Measurements from ENCODE around the gene HKDC1.

The HKDC1 gene

DNA sequence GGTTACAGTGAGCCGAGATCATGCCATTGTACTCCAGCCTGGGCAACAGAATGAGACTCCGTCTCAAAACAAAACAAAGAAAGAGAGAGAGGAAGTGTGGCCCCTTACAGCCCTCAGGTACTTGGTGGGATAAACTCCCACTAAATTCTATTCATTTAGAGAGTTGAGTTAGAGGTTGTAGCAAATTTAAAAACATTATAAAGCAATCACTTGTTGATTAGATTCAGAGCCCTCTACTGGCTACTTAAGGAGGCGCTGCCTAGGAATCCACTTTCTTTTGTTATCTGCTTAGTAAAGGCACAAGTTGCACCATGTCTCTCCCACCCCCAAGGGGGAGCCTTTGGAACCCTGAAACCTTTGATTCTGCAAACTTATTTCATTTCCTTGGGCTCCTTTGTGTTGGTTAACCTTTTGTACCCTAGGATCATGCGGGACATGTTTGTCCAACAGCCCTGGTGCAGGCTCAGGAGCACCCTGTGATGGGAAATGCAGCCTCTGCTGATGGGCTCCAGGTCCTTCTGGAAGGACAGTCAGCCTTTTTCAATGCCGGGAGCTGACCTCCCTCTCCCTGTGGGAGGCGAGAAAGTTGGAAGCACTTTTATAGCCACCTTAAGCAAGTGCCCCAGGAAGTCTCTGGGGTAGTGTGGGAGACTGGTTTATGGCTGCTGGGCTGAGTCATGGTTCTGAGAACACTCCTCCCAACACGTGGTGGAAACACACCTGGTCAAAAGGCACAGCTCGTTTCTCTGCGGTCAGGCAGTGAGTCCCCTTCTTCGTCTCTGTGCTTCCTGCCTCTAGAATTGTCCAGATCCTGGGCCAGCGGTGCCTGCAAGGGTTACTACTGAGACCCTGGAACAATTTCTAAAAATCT lies 2.3 kb downstream of the HKDC1 start:
- Histone ChIP-seq H3K27ac (peak overlapping the region in 8 of 11 experiments; percentile 14 to 48 (median 30); a peak in 10 of 22 replicates), H3K9ac (peak overlapping the region in 7 of 11 experiments; percentile 1 to 58 (median 34); a peak in 10 of 22 replicates), H3K36me3 (no peaks in the 10 kb centered on the region), H3K4me1 (peaks cover 28 to 36% (median 32%) of the 10 kb centered on the region in 10 experiments), H3K4me3 (peak overlapping the region in 2 of 10 experiments; percentile 3 to 5; a peak in 1 of 20 replicates), H3K9me3 (replicated peaks in 1 of 11) (no peaks in the 10 kb centered on the region), H3K4me2 (peak overlapping the region; percentile 62 to 86 (median 75)), H4K20me1 (no peaks in the 10 kb centered on the region), H3K27me3 (no peaks in the 10 kb centered on the region)
- no peak for TF ChIP-seq Cebpa-rat (IDR thresholded peaks at IDR 0.05)

DNA sequence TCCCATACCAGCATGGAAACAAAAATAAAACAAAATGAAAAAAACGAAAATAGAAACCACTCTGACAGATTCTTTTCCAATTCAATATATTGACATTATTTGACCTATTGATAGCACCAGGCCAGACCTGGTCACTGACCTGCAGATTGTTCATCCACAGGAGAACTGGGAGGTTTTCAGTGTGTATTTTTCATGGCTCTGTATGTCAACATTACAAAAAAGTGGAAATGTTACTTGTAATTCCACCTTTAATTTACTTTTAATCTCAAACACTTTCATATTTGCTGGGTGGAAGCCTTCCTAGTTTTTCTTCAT lies 2.9 kb downstream of the HKDC1 start:
- Histone ChIP-seq H3K27me3 (no peaks in the 10 kb centered on the region), H3K27ac (peak overlapping the region in 8 of 11 experiments; percentile 14 to 48 (median 30); a peak in 9 of 22 replicates), H3K9ac (peak overlapping the region in 5 of 11 experiments; percentile 5 to 58 (median 34); a peak in 6 of 22 replicates), H3K4me2 (peak overlapping the region; percentile 62 to 86 (median 75); a peak in 21 of 22 replicates), H3K4me1 (peaks cover 31 to 40% (median 38%) of the 10 kb centered on the region in 10 experiments), H3K4me3 (no peak overlapping the region), H4K20me1 (no peaks in the 10 kb centered on the region), H3K36me3 (no peaks in the 10 kb centered on the region), H3K9me3 (replicated peaks in 1 of 11) (no peaks in the 10 kb centered on the region)
- no peak for TF ChIP-seq Cebpa-rat (IDR thresholded peaks at IDR 0.05)

DNA sequence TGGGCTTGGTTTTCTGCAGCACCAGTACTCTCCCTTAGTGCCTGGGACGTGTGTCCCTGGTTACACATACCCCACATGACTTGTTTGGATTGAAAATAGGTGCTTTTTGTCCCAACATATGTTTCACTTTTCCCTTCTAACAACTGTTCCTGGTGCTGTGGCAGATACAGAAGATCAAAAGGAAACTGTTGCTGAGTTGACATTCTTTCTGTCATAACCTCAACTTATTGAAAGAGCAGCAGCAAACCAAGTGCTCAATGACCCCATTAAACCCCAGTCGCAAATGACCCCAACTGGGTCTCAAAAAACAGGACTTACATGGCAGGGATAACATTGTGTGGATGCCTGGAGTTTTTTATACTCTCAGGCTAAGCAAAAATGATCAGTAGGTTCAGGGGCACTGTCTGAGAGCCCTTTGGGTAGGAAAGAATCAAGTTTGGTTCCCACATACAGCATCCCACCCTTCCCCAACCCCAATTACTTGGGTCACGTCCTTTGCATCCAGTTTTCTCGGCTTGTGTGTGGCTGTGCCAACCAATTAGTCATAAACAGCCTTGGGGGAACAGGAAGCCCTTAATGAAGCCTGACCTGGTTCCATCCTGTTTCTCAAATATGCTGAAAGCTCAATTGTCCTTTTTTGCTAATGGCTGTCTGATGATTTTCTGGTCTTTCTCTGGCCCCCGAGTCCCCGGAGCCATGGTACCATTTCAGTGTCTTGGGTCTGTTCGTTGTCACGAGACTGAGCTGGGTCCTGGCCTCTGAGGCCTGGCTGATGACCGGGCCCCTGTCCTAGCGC lies 4.9 kb downstream of the HKDC1 start:
- Histone ChIP-seq H3K36me3 (no peaks in the 10 kb centered on the region), H3K4me2 (peak overlapping the region; percentile 15 to 68 (median 49); a peak in 20 of 22 replicates), H3K27me3 (no peaks in the 10 kb centered on the region), H3K9ac (no peak overlapping the region), H3K4me1 (peaks cover 49 to 61% (median 57%) of the 10 kb centered on the region in 10 experiments), H4K20me1 (no peaks in the 10 kb centered on the region), H3K27ac (peak overlapping the region in 5 of 11 experiments; percentile 14 to 41 (median 23); a peak in 8 of 22 replicates), H3K4me3 (no peak overlapping the region), H3K9me3 (replicated peaks in 1 of 11) (no peaks in the 10 kb centered on the region)
- no peak for TF ChIP-seq Cebpa-rat (IDR thresholded peaks at IDR 0.05)

DNA sequence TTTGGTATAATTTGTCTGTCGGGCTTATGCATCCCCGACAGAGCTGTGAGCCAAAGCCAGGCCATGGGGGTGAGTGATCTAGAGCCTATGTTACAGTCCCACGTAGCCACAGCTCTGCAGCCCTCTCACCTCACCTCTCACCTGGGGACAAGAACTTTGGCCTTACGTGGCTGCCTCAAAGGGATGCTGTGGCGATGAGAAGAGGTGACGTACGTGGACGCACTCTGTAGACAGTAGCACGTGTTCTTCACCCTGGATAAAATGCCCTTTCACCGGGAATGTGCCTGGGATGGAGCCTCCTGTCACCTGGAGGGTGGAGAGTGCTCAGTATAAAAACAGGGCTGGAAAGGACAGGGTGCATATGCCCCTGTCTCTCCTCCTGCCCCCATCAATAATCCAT lies 5.5 kb downstream of the HKDC1 start:
- H4K20me1 ChIP-seq = no peaks in the 10 kb centered on the region
- H3K27me3 ChIP-seq = no peaks in the 10 kb centered on the region
- no peak overlapping the region for H3K4me3 ChIP-seq
- no peak for TF ChIP-seq Cebpa-rat (IDR thresholded peaks at IDR 0.05)
- peak overlapping the region; percentile 15 to 68 (median 49); a peak in 19 of 22 replicates for H3K4me2 ChIP-seq
- no peaks in the 10 kb centered on the region for H3K36me3 ChIP-seq
- no peaks in the 10 kb centered on the region for H3K9me3 ChIP-seq (replicated peaks in 1 of 11)
- peak overlapping the region in 5 of 11 experiments; percentile 14 to 41 (median 23); a peak in 7 of 22 replicates for H3K27ac ChIP-seq
- no peak overlapping the region for H3K9ac ChIP-seq
- peaks cover 49 to 63% (median 58%) of the 10 kb centered on the region in 10 experiments for H3K4me1 ChIP-seq

DNA sequence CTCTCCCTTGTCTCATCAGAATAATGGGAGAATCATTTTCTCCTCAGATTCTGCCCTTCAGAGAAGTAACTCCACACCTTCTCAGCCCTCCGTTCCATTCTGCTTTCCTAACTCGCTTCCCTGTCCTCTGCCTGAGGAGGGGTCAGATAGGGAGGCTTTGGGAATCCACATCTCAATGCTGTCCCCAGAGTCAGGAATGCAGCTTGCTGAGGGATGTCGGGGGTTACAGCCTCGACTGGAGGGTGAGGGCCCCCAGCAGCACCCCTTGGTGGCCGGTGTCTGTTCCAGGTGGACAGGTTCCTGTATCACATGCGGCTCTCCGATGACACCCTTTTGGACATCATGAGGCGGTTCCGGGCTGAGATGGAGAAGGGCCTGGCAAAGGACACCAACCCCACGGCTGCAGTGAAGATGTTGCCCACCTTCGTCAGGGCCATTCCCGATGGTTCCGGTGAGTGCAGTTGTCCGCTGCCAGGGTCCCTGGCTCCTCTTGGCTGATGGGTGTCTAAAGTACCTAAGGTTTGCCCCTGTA lies 6.9 kb downstream of the HKDC1 start:
- peaks cover 49 to 60% (median 52%) of the 10 kb centered on the region in 10 experiments for H3K4me1 ChIP-seq
- H3K27me3 ChIP-seq = no peaks in the 10 kb centered on the region
- no peak for TF ChIP-seq Cebpa-rat (IDR thresholded peaks at IDR 0.05)
- H3K4me2 ChIP-seq = no peak overlapping the region; a peak in 1 of 22 replicates
- no peaks in the 10 kb centered on the region for H3K9me3 ChIP-seq (replicated peaks in 1 of 11)
- H3K4me3 ChIP-seq = no peak overlapping the region
- H4K20me1 ChIP-seq = no peaks in the 10 kb centered on the region
- H3K36me3 ChIP-seq = no peaks in the 10 kb centered on the region
- no peak overlapping the region for H3K9ac ChIP-seq
- H3K27ac ChIP-seq = no peak overlapping the region

DNA sequence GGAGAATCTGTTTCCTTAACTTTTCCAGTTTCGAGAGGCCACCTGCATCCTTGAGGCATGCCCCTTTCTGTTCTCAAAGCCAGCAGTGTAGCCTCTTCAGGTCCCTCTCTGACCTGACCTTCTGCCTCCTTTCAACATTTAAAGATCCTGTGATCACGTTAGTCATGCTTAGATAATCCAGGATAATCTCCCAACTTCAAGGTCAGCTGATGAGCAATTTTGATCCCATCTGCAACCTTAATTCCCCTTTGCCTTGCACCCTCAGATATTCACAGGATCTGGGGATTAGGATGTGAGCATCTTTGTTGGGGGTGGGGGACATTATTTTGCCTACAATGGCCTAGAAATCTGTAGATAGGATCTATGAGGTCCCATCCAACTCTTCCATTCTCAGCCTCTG lies 8.0 kb downstream of the HKDC1 start:
- Histone ChIP-seq H3K4me3 (peak overlapping the region in 2 of 10 experiments; percentile 50 to 55; a peak in 2 of 20 replicates), H3K4me2 (peak overlapping the region; percentile 91 to 99 (median 95)), H3K4me1 (peaks cover 38 to 48% (median 41%) of the 10 kb centered on the region in 10 experiments), H3K27me3 (no peaks in the 10 kb centered on the region), H4K20me1 (no peaks in the 10 kb centered on the region), H3K36me3 (no peaks in the 10 kb centered on the region), H3K9me3 (replicated peaks in 1 of 11) (no peaks in the 10 kb centered on the region), H3K27ac (peak overlapping the region in 7 of 11 experiments; percentile 69 to 83 (median 79); a peak in 10 of 22 replicates), H3K9ac (peak overlapping the region in 2 of 11 experiments; percentile 66 to 70; a peak in 1 of 22 replicates)
- TF ChIP-seq Cebpa-rat (IDR thresholded peaks at IDR 0.05) = no peak

DNA sequence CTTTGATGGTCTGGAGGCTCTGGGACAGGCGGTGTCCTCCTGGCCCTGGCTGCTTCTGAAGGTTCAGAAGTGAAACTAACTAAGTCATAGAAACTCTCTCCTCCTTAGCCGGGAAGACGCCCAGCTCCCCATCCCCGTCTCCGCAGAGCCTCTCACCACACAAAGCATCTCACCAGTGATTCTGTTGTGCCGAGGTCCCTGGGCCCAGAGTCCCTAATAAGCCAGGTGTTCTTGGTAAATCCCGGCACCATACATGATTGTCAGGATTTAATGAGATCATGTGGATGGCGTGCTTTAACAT lies 9.4 kb downstream of the HKDC1 start:
- H4K20me1 ChIP-seq = no peaks in the 10 kb centered on the region
- H3K27ac ChIP-seq = peak overlapping the region in 10 of 11 experiments; percentile 58 to 83 (median 78); a peak in 19 of 22 replicates
- peak overlapping the region; percentile 91 to 99 (median 95) for H3K4me2 ChIP-seq
- no peaks in the 10 kb centered on the region for H3K36me3 ChIP-seq
- H3K4me3 ChIP-seq = peak overlapping the region in 8 of 10 experiments; percentile 15 to 55 (median 42); a peak in 14 of 20 replicates
- no peak for TF ChIP-seq Cebpa-rat (IDR thresholded peaks at IDR 0.05)
- H3K9me3 ChIP-seq (replicated peaks in 1 of 11) = no peaks in the 10 kb centered on the region
- peak overlapping the region; percentile 33 to 72 (median 66); a peak in 18 of 22 replicates for H3K9ac ChIP-seq
- peaks cover 35 to 46% (median 40%) of the 10 kb centered on the region in 10 experiments for H3K4me1 ChIP-seq
- H3K27me3 ChIP-seq = no peaks in the 10 kb centered on the region

DNA sequence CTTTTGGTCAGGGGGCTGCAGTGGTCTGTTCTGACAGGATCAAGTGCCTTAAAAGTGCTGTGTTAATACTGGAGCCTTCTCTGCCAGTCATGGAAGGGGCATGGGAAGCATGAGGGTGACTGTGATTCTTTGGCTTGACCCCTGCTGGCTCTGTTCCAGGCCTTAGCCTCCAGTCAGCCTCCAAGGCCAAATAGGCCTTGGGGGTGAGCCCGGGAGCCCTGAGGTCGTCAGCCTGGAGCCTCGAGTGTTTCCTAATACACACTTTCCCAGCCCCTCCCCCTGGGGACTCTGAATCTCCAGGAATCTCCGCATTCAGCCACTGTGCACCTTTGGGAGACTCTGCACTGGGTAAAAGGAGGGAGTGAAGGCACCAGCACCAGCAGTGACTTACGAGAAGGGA lies 10.0 kb downstream of the HKDC1 start:
- Histone ChIP-seq H4K20me1 (no peaks in the 10 kb centered on the region), H3K36me3 (no peaks in the 10 kb centered on the region), H3K4me1 (peaks cover 29 to 40% (median 34%) of the 10 kb centered on the region in 10 experiments), H3K4me3 (no peak overlapping the region), H3K9me3 (replicated peaks in 1 of 11) (no peaks in the 10 kb centered on the region), H3K4me2 (peak overlapping the region in 7 of 11 experiments; percentile 91 to 99 (median 94); a peak in 12 of 22 replicates), H3K27me3 (no peaks in the 10 kb centered on the region), H3K27ac (peak overlapping the region in 5 of 11 experiments; percentile 69 to 83 (median 79); a peak in 9 of 22 replicates), H3K9ac (no peak overlapping the region)
- TF ChIP-seq Cebpa-rat (IDR thresholded peaks at IDR 0.05) = no peak
